Liver (tissue), 9 donors: ENCODE results near the gene PRKAR1B. TPM values are rescaled to one million over a fixed set of nuclear protein-coding genes. Genes with fewer than 3 reads are reported as not detected.

Experiments
- DNase-seq: peaks from one replicate; pipeline ENCODE4 v3.0.0-alpha.2; 2017; ENCODE audit warnings: low spot score
- H3K27ac ChIP-seq, 2 donors: one replicate each; pipeline ENCODE4 v1.7.0; 2013; ENCODE audit warnings: inconsistent platforms in 2 of 2, low read length in 2 of 2, control low read depth in 1 of 2, low read depth in 1 of 2, mild to moderate bottlenecking in 1 of 2
- H3K27me3 ChIP-seq, 4 donors: one replicate each; pipeline versions ENCODE4 v1.6.1 to v1.7.0; 2013; ENCODE audit warnings: low read length in 3 of 4, inconsistent platforms in 1 of 4, mild to moderate bottlenecking in 1 of 4, moderate library complexity in 1 of 4; ENCODE audit not compliant: control insufficient read depth in 4 of 4, insufficient read depth in 4 of 4
- H3K36me3 ChIP-seq, 4 donors: one replicate each; pipeline versions ENCODE4 v1.6.1 to v1.7.0; 2013; ENCODE audit warnings: low read length in 3 of 4, mild to moderate bottlenecking in 3 of 4, low read depth in 1 of 4, moderate library complexity in 1 of 4; ENCODE audit not compliant: control insufficient read depth in 4 of 4, insufficient read depth in 3 of 4
- H3K4me1 ChIP-seq, 4 donors: one replicate each; pipeline versions ENCODE4 v1.6.1 to v1.7.0; 2013; ENCODE audit warnings: low read length in 3 of 4, mild to moderate bottlenecking in 3 of 4, moderate library complexity in 1 of 4; ENCODE audit not compliant: control insufficient read depth in 4 of 4, insufficient read depth in 4 of 4
- H3K4me3 ChIP-seq, 3 donors: one replicate each; pipeline versions ENCODE4 v1.6.1 to v1.7.0; 2013; ENCODE audit warnings: low read length in 3 of 3, control low read depth in 1 of 3, low read depth in 1 of 3, mild to moderate bottlenecking in 1 of 3
- H3K9ac ChIP-seq, 2 donors: one replicate each; pipeline ENCODE4 v1.7.0; 2013; ENCODE audit warnings: low read length in 2 of 2, mild to moderate bottlenecking in 2 of 2, moderate library complexity in 2 of 2, control low read depth in 1 of 2, low read depth in 1 of 2
- H3K9me3 ChIP-seq, 4 donors: one replicate each; pipeline versions ENCODE4 v1.6.1 to v1.7.0; 2013; ENCODE audit warnings: low read length in 3 of 4; ENCODE audit not compliant: control insufficient read depth in 4 of 4
- ATF3 ChIP-seq: IDR thresholded peaks from 2 replicates; pipeline ENCODE4 v1.6.1; 2016; ENCODE audit warnings: antibody characterized with exemption
- CTCF ChIP-seq: fragments of 150-350 bp; IDR thresholded peaks from 2 replicates; pipeline ENCODE4 v1.5.1; 2017; ENCODE audit warnings: improper control_type of control experiment, low read depth, low read length; ENCODE audit not compliant: missing input control
- EGR1 ChIP-seq, 2 donors: IDR thresholded peaks; 2 replicates each; pipeline ENCODE4 v1.6.1; 2016 to 2018; ENCODE audit warnings: antibody characterized with exemption in 2 of 2, low read depth in 2 of 2
- FOXA1 ChIP-seq: IDR thresholded peaks from 2 replicates; pipeline ENCODE4 v1.6.1; 2016; ENCODE audit warnings: antibody characterized with exemption
- FOXA2 ChIP-seq: IDR thresholded peaks from 2 replicates; pipeline ENCODE4 v1.6.1; 2016; ENCODE audit warnings: antibody characterized with exemption
- GABPA ChIP-seq, 2 donors: IDR thresholded peaks in 1 of 2; conservative IDR thresholded peaks in 1 of 2; 2 replicates each; pipeline ENCODE4 v1.6.1; 2016; ENCODE audit warnings: antibody characterized with exemption in 2 of 2, mild to moderate bottlenecking in 1 of 2, moderate library complexity in 1 of 2
- HNF4A ChIP-seq, 2 donors: conservative IDR thresholded peaks; 2 replicates each; pipeline ENCODE4 v1.6.1; 2016; ENCODE audit warnings: antibody characterized with exemption in 2 of 2, mild to moderate bottlenecking in 2 of 2
- HNF4G ChIP-seq: IDR thresholded peaks from 2 replicates; pipeline ENCODE4 v1.6.1; 2016; ENCODE audit warnings: antibody characterized with exemption
- JUND ChIP-seq, 2 donors: IDR thresholded peaks; 2 replicates each; pipeline ENCODE4 v1.6.1; 2016; ENCODE audit warnings: antibody characterized with exemption in 2 of 2
- MAX ChIP-seq: IDR thresholded peaks from 2 replicates; pipeline ENCODE4 v1.6.1; 2016; ENCODE audit warnings: antibody characterized with exemption
- NR2F2 ChIP-seq: IDR thresholded peaks from 2 replicates; pipeline ENCODE4 v1.6.1; 2016; ENCODE audit warnings: antibody characterized with exemption
- RAD21 ChIP-seq, 2 donors: IDR thresholded peaks; 2 replicates each; pipeline ENCODE4 v1.6.1; 2016; ENCODE audit warnings: antibody characterized with exemption in 2 of 2, mild to moderate bottlenecking in 2 of 2
- REST ChIP-seq: IDR thresholded peaks from 2 replicates; pipeline ENCODE4 v1.6.1; 2016; ENCODE audit warnings: antibody characterized with exemption, mild to moderate bottlenecking
- RXRA ChIP-seq, 2 donors: IDR thresholded peaks; 2 replicates each; pipeline ENCODE4 v1.6.1; 2017 to 2018; ENCODE audit warnings: antibody characterized with exemption in 2 of 2, mild to moderate bottlenecking in 1 of 2
- SP1 ChIP-seq: IDR thresholded peaks from 2 replicates; pipeline ENCODE4 v1.6.1; 2018; ENCODE audit warnings: antibody characterized with exemption, mild to moderate bottlenecking
- TAF1 ChIP-seq: conservative IDR thresholded peaks from 2 replicates; pipeline ENCODE4 v1.6.1; 2016; ENCODE audit warnings: antibody characterized with exemption, mild to moderate bottlenecking
- YY1 ChIP-seq: IDR thresholded peaks from 2 replicates; pipeline ENCODE4 v1.6.1; 2016; ENCODE audit warnings: antibody characterized with exemption, mild to moderate bottlenecking
- ZBTB33 ChIP-seq: IDR thresholded peaks from 2 replicates; pipeline ENCODE4 v1.6.1; 2016; ENCODE audit warnings: antibody characterized with exemption
- WGBS: extraction: QIAGEN DNeasy Blood & Tissue Kit; methylation state at CpG from one replicate; pipeline ENCODE4 v1.1.7; 2013; 5-methylcytosine and 5-hydroxymethylcytosine counted together
- polyA plus RNA-seq, 2 donors: library from polyadenylated mRNA; stranded (reverse) in 1 of 2; unstranded in 1 of 2; fragments of 200-250 nt in 1 of 2; fragments of >200 nt in 1 of 2; fragmentation: Nextera tagmentation in 1 of 2; extraction: Ambion mirVana in 1 of 2; gene quantifications; one replicate each; pipeline versions ENCODE4 v1.2.1 to v1.2.3, GENCODE V29; 2013 to 2015
- total RNA-seq, 2 donors: library from RNA; depleted of rRNA; stranded (reverse); fragments of >200 nt; gene quantifications; one replicate each; pipeline ENCODE4 v1.2.3, GENCODE V29; 2014
- donor health status: healthy.
- donor health status: healthy.
- donor health status: healthy.
- donor health status: healthy.
- donor health status: healthy.

The PRKAR1B gene
- total and polyA plus RNA-seq, 4 donors = 11.1 to 14.4 (median 12.4) TPM

GRCh38 chr7:556291-556826 lies 170.7 kb downstream of the PRKAR1B start:
- WGBS = 94% methylated on average over 30 of the region's 30 CpGs
- TF ChIP-seq JUND (IDR thresholded peaks at IDR 0.05) (no peak), SP1 (no peak), GABPA (IDR thresholded peaks at IDR 0.05 in 1 of 2, conservative IDR thresholded peaks at IDR 0.05 in 1 of 2) (no peak), MAX (no peak), FOXA2 (no peak), HNF4A (conservative IDR thresholded peaks at IDR 0.05) (no peak), ZBTB33 (no peak), FOXA1 (no peak), YY1 (no peak), CTCF (no peak), REST (no peak), HNF4G (no peak), ATF3 (no peak), TAF1 (no peak)
- Histone ChIP-seq H3K9ac (no peak overlapping the region), H3K4me1 (peaks cover 0 to 10% (median 6%) of the 10 kb centered on the region in 4 donors), H3K27me3 (no peaks in the 10 kb centered on the region), H3K27ac (no peak overlapping the region), H3K36me3 (no peaks in the 10 kb centered on the region), H3K9me3 (no peaks in the 10 kb centered on the region), H3K4me3 (no peak overlapping the region)
- no peak for DNase-seq

GRCh38 chr7:555551-556160 lies 171.4 kb downstream of the PRKAR1B start:
- DNase-seq = no peak
- Histone ChIP-seq H3K4me3 (no peak overlapping the region), H3K27me3 (no peaks in the 10 kb centered on the region), H3K9me3 (no peaks in the 10 kb centered on the region), H3K27ac (no peak overlapping the region), H3K36me3 (no peaks in the 10 kb centered on the region), H3K9ac (no peak overlapping the region), H3K4me1 (peaks cover 0 to 10% (median 6%) of the 10 kb centered on the region in 4 donors)
- TF ChIP-seq SP1 (no peak), NR2F2 (no peak), EGR1 (IDR thresholded peaks at IDR 0.05; ENCODE audit: low read depth in 2 of 2) (no peak), YY1 (no peak), CTCF (no peak), HNF4G (no peak), FOXA2 (no peak), RXRA (IDR thresholded peaks at IDR 0.05) (no peak), GABPA (IDR thresholded peaks at IDR 0.05 in 1 of 2, conservative IDR thresholded peaks at IDR 0.05 in 1 of 2) (no peak), ZBTB33 (no peak), RAD21 (IDR thresholded peaks at IDR 0.05) (no peak)
- WGBS = 97% methylated on average over 18 of the region's 18 CpGs
